K562 (cell line): Measurements from ENCODE around the gene RPLP2. TPM values are rescaled to one million over a fixed set of nuclear protein-coding genes. Genes with fewer than 3 reads are reported as not detected.

Source experiments
- ATAC-seq: fragments of 200-7000 bp; cut with Tn5 transposase; 3 replicates; pipeline ENCODE4 v1.9.1; 2020; ENCODE audit warnings: moderate library complexity
- BruUV-seq: library from RNA; stranded (reverse); fragments of 400-500 nt; replicated peaks from 2 replicates; lab custom pipeline; 2021; lab: Mats Ljungman, UMichigan
- CTCF ChIA-PET: fragments of 300-600 bp; formaldehyde crosslinking; extraction: SDS; loops from one replicate; lab custom pipeline; 2021; ENCODE audit warnings: low intra/inter-chr PET ratio; lab: Yijun Ruan, JAX
- POLR2A ChIA-PET: fragments of 300-600, 350-650 bp; sonication (Branson Sonifier 250); formaldehyde crosslinking; extraction: SDS; loops from one replicate; lab custom pipeline; 2021; ENCODE audit warnings: antibody characterized with exemption, inconsistent platforms; lab: Yijun Ruan, JAX
- DNase-seq, 4 experiments: peaks; one replicate each; pipeline versions ENCODE4 v3.0.0 to v3.0.0-alpha.2; 2011 to 2018; ENCODE audit warnings: low spot score in 3 of 4, mixed read lengths in 3 of 4; ENCODE audit errors: extremely low read depth in 1 of 4
- FAIRE-seq: peaks from 2 replicates; lab custom pipeline; 2011; peaks lifted over from hg19 to GRCh38; lab: Jason Lieb, UNC
- H2AFZ ChIP-seq: 2 replicates; pipeline ENCODE4 v1.6.0; 2011; ENCODE audit warnings: low read depth, low read length, control low read depth, inconsistent platforms
- H3K27ac ChIP-seq: fragments of 200-600 bp; 3 replicates; pipeline ENCODE4 v1.8.0; 2011; ENCODE audit warnings: low read depth, mild to moderate bottlenecking, control low read depth, inconsistent platforms, low read length, moderate library complexity, mixed read lengths; ENCODE audit errors: extremely low read depth
- H3K27me3 ChIP-seq, 2 experiments: fragments of 300-600 bp in 1 of 2; 2 replicates in 1 of 2; 3 replicates in 1 of 2; pipeline versions ENCODE4 v1.6.0 to v1.8.0; 2011; ENCODE audit warnings: inconsistent platforms in 2 of 2, low read length in 2 of 2, mild to moderate bottlenecking in 1 of 2, mixed read lengths in 1 of 2, moderate library complexity in 1 of 2; ENCODE audit not compliant: control insufficient read depth in 2 of 2, insufficient read depth in 2 of 2
- H3K36me3 ChIP-seq: fragments of 300-600 bp; 3 replicates; pipeline ENCODE4 v1.8.0; 2011; ENCODE audit warnings: mild to moderate bottlenecking, low read length, inconsistent platforms; ENCODE audit not compliant: control insufficient read depth, insufficient read depth
- H3K4me1 ChIP-seq, 2 experiments: fragments of 200-600 bp in 1 of 2; replicated peaks in 1 of 2; 2 replicates in 1 of 2; 3 replicates in 1 of 2; pipeline versions ENCODE4 v1.5.1 to v1.8.0; 2011; ENCODE audit warnings: inconsistent platforms in 2 of 2, low read length in 2 of 2, mild to moderate bottlenecking in 1 of 2, mixed read lengths in 1 of 2, moderate library complexity in 1 of 2; ENCODE audit not compliant: control insufficient read depth in 2 of 2, insufficient read depth in 2 of 2
- H3K4me2 ChIP-seq: 2 replicates; pipeline ENCODE4 v1.6.1; 2011; ENCODE audit warnings: low read length, control low read depth, inconsistent platforms, mixed read lengths; ENCODE audit not compliant: insufficient read depth
- H3K4me3 ChIP-seq: fragments of 200-600 bp; sonication (generic), shearing (Covaris generic); 2 replicates; pipeline ENCODE4 v1.5.1; 2016; ENCODE audit warnings: control low read depth, inconsistent platforms
- H3K79me2 ChIP-seq: fragments of 200-600 bp; 3 replicates; pipeline ENCODE4 v1.8.0; 2011; ENCODE audit warnings: low read length, inconsistent platforms; ENCODE audit not compliant: control insufficient read depth, insufficient read depth
- H3K9ac ChIP-seq, 2 experiments: 2 replicates each; pipeline versions ENCODE4 v1.6.0 to v1.6.1; 2011; ENCODE audit warnings: low read depth in 2 of 2, low read length in 2 of 2, control low read depth in 1 of 2, inconsistent platforms in 1 of 2, mild to moderate bottlenecking in 1 of 2, mixed read lengths in 1 of 2; ENCODE audit not compliant: insufficient read depth in 1 of 2
- H3K9me1 ChIP-seq: one replicate; pipeline ENCODE4 v1.6.0; 2011; ENCODE audit warnings: inconsistent platforms, mild to moderate bottlenecking, low read length, moderate library complexity; ENCODE audit not compliant: control insufficient read depth, insufficient read depth
- H3K9me3 ChIP-seq: replicated peaks from 2 replicates; pipeline ENCODE4 v1.5.1; 2011; ENCODE audit warnings: low read depth, low read length, inconsistent platforms; ENCODE audit not compliant: control insufficient read depth, insufficient read depth
- H4K20me1 ChIP-seq: replicated peaks from 2 replicates; pipeline ENCODE4 v1.6.1; 2011; ENCODE audit warnings: low read length, inconsistent platforms, mixed read lengths; ENCODE audit not compliant: control insufficient read depth, insufficient read depth
- BRF1 ChIP-seq: IDR thresholded peaks from 3 replicates; pipeline ENCODE4 v1.6.1; 2011; ENCODE audit warnings: borderline replicate concordance, mild to moderate bottlenecking; ENCODE audit not compliant: insufficient read length; ENCODE audit errors: extremely low read depth
- CTBP1 ChIP-seq: fragments of 450-650 bp; IDR thresholded peaks from 2 replicates; pipeline ENCODE4 v1.6.1; 2016; ENCODE audit warnings: borderline replicate concordance
- DMBX1 ChIP-seq: fragments of 250-450 bp; sonication (Bioruptor Pico); IDR thresholded peaks from 2 replicates; pipeline ENCODE4 v1.8.0; 2022; ENCODE audit warnings: inconsistent platforms, mild to moderate bottlenecking, moderate library complexity, borderline replicate concordance
- RAD21 ChIP-seq, 2 experiments: fragments of 250-450 bp in 1 of 2; fragments of 450-650 bp in 1 of 2; sonication (Bioruptor Pico) in 1 of 2; formaldehyde crosslinking in 1 of 2; IDR thresholded peaks in 1 of 2; conservative IDR thresholded peaks in 1 of 2; 2 replicates each; pipeline versions ENCODE4 v1.4.0 to v1.8.0; 2020 to 2022; ENCODE audit warnings: mild to moderate bottlenecking in 2 of 2, moderate library complexity in 1 of 2
- RBM15 ChIP-seq: fragments of 200-400 bp; formaldehyde crosslinking; IDR thresholded peaks from 2 replicates; pipeline ENCODE4 v1.6.1; 2018; ENCODE audit warnings: mild to moderate bottlenecking, low read length, moderate library complexity; ENCODE audit not compliant: insufficient read depth
- SIRT6 ChIP-seq: IDR thresholded peaks from one replicate; pipeline ENCODE4 v1.6.1; 2012; ENCODE audit warnings: low read depth, mild to moderate bottlenecking, control low read depth, inconsistent platforms, low read length, moderate library complexity
- XRCC4 ChIP-seq: IDR thresholded peaks from one replicate; pipeline ENCODE4 v1.6.1; 2011; ENCODE audit not compliant: insufficient read depth, insufficient read length; ENCODE audit errors: extremely low read depth
- ZBTB1 ChIP-seq: sonication (generic); formaldehyde crosslinking; IDR thresholded peaks from 2 replicates; pipeline ENCODE4 v1.8.1; 2023; ENCODE audit warnings: missing genetic modification reagents, low read depth, mild to moderate bottlenecking, borderline replicate concordance
- ZNF311 ChIP-seq: fragments of 250-450 bp; sonication (Bioruptor Pico); IDR thresholded peaks from 2 replicates; pipeline ENCODE4 v1.4.0; 2020; ENCODE audit warnings: mild to moderate bottlenecking, moderate library complexity
- WGBS: fragments of 100-300 bp; shearing (Covaris generic); methylation state at CpG from one replicate; pipeline ENCODE4 v1.1.6; 2016; ENCODE audit warnings: low coverage, mixed read lengths; ENCODE audit not compliant: insufficient coverage; ENCODE audit errors: missing lambda C conversion rate; 5-methylcytosine and 5-hydroxymethylcytosine counted together
- in situ Hi-C: fragments of 300-500 bp; cut with MboI; formaldehyde crosslinking; loops from 4 replicates; pipeline ENCODE4 v1.15.0; 2018; ENCODE audit warnings: inconsistent platforms, mixed read lengths
- intact Hi-C: fragments of 100-400 bp; cut with micrococcal nuclease; formaldehyde crosslinking; loops from 2 replicates; pipeline ENCODE4 v1.14.2; 2022
- polyA plus RNA-seq, 8 experiments: library from polyadenylated mRNA; depleted of rRNA in 4 of 8; stranded (reverse) in 5 of 8; unstranded in 3 of 8; fragments of >200 nt; fragmentation: Nextera tagmentation in 2 of 8; fragmentation: Illumina TruSeq in 1 of 8; extraction: Ambion mirVana in 2 of 8; extraction: Trizol in 1 of 8; gene quantifications; 2 replicates each; pipeline versions ENCODE4 v1.2.1 to v1.2.3, GENCODE V29; 2011 to 2014; ENCODE audit warnings: inconsistent platforms in 1 of 8, missing spikeins in 1 of 8
- total RNA-seq, 7 experiments: library from RNA; depleted of rRNA in 6 of 7; stranded (reverse); fragments of >200 nt in 6 of 7; fragmentation: Illumina TruSeq in 2 of 7; extraction: Trizol in 2 of 7; gene quantifications; 2 replicates each; pipeline versions ENCODE4 v1.2.1 to v1.2.3, GENCODE V29; 2011 to 2021; ENCODE audit warnings: low replicate concordance in 1 of 7
- TF ChIP-seq, protein P1 (sequence below), 3 experiments: IDR thresholded peaks in 2 of 3; conservative IDR thresholded peaks in 1 of 3; 2 replicates each; pipeline ENCODE4 v1.5.1; 2011 to 2012; ENCODE audit warnings: low read length in 3 of 3, mild to moderate bottlenecking in 3 of 3, control low read depth in 2 of 3, improper control_type of control experiment in 1 of 3, inconsistent platforms in 1 of 3, low read depth in 1 of 3, mixed read lengths in 1 of 3, moderate library complexity in 1 of 3; ENCODE audit not compliant: insufficient read depth in 2 of 3
- TF ChIP-seq, protein P2 (sequence below): fragments of 450-650 bp; IDR thresholded peaks from 2 replicates; pipeline ENCODE4 v1.6.1; 2018; ENCODE audit warnings: mild to moderate bottlenecking, low read depth; ENCODE audit not compliant: partially characterized antibody
- TF ChIP-seq, protein P3 (sequence below): sonication (generic); formaldehyde crosslinking; IDR thresholded peaks from 2 replicates; pipeline ENCODE4 v1.8.0; 2022; ENCODE audit warnings: missing genetic modification reagents, mild to moderate bottlenecking, moderate library complexity, borderline replicate concordance

The RPLP2 gene
- total and polyA plus RNA-seq, 9 of the 15 experiments (the other 6 are each of a cell fraction or from before 2014, with no cell fraction given) = 528 to 3,807 (median 1,633) TPM

DNA sequence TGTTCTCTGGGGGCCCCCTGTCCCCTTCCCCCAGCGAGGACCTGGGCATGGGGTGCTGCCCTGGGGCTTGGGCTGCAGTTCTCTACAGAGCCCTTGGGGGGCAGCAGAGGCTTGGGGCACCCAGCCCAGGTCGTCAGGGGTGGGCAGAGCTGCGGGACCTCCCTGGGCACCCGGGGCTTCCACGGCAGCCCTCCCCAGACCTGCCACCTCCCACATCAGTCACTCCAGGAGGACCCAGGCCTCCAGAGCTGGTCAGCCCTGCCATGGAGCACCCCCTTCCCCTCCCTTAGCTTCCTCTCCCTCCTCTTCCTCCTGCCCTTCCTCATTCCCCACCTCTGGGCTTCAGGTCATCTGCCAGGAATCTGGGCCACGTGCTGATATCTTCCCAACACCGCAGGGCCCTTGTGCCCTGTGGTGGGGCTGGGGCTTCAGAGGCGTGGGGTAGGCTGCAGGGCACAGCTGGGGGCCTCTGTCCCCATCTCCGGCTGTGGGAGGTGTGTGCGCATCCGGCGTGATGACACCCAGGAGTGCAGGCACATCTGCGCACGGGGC, 38.7 kb downstream of the RPLP2 start:
- 53% methylated on average over 13 of the region's 14 CpGs for WGBS
- Histone ChIP-seq H3K4me1 (peaks cover 15 to 84% of the 10 kb centered on the region in 2 experiments), H3K9me3 (no peaks in the 10 kb centered on the region), H2AFZ (no peak overlapping the region), H4K20me1 (no peaks in the 10 kb centered on the region; the same call in 1 of the 2 replicates), H3K4me2 (no peak overlapping the region), H3K9me1 (no peaks in the 10 kb centered on the region), H3K9ac (no peak overlapping the region), H3K27ac (no peak overlapping the region), H3K27me3 (no peaks in the 10 kb centered on the region), H3K79me2 (peaks cover 5% of the 10 kb centered on the region), H3K36me3 (no peaks in the 10 kb centered on the region), H3K4me3 (no peak overlapping the region)
- CTCF ChIA-PET = interaction anchor here (1.1 kb wide), 1 partner anchor 202 kb away, joined by 4 read pairs; no protein-coding TSS in a partner anchor
- intact Hi-C loops (loop anchor here (5.0 to 10.0 kb wide), 2 partner anchors 66 to 204 kb away; partner anchors contain the start of gene CHID1), in situ Hi-C loops (no loop called here)
- POLR2A ChIA-PET = interaction anchor here (0.6 kb wide), 1 partner anchor 686 kb away, joined by 3 read pairs; no protein-coding TSS in a partner anchor
- no TSS peak for BruUV-seq
- peak; percentile 50 to 71 (median 63) for DNase-seq
- no peak for FAIRE-seq
- peak; percentile 56 for ATAC-seq
- peak; percentile 32 to 70; a peak in 3 of 4 replicates for TF ChIP-seq RAD21 (CRISPR knock-in tag; conservative IDR thresholded peaks at IDR 0.05 in 1 of 2, IDR thresholded peaks at IDR 0.05 in 1 of 2)
- TF ChIP-seq XRCC4 = no peak
- TF ChIP-seq, protein P1, sequence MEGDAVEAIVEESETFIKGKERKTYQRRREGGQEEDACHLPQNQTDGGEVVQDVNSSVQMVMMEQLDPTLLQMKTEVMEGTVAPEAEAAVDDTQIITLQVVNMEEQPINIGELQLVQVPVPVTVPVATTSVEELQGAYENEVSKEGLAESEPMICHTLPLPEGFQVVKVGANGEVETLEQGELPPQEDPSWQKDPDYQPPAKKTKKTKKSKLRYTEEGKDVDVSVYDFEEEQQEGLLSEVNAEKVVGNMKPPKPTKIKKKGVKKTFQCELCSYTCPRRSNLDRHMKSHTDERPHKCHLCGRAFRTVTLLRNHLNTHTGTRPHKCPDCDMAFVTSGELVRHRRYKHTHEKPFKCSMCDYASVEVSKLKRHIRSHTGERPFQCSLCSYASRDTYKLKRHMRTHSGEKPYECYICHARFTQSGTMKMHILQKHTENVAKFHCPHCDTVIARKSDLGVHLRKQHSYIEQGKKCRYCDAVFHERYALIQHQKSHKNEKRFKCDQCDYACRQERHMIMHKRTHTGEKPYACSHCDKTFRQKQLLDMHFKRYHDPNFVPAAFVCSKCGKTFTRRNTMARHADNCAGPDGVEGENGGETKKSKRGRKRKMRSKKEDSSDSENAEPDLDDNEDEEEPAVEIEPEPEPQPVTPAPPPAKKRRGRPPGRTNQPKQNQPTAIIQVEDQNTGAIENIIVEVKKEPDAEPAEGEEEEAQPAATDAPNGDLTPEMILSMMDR (IDR thresholded peaks at IDR 0.05 in 2 of 3, conservative IDR thresholded peaks at IDR 0.05 in 1 of 3; ENCODE audit: insufficient read depth in 2 of 3, low read depth in 1 of 3, low read length in 3 of 3) = peak; percentile 80 to 81 (median 80)
- no peak for TF ChIP-seq BRF1
- TF ChIP-seq DMBX1 = no peak
- TF ChIP-seq, protein P2, sequence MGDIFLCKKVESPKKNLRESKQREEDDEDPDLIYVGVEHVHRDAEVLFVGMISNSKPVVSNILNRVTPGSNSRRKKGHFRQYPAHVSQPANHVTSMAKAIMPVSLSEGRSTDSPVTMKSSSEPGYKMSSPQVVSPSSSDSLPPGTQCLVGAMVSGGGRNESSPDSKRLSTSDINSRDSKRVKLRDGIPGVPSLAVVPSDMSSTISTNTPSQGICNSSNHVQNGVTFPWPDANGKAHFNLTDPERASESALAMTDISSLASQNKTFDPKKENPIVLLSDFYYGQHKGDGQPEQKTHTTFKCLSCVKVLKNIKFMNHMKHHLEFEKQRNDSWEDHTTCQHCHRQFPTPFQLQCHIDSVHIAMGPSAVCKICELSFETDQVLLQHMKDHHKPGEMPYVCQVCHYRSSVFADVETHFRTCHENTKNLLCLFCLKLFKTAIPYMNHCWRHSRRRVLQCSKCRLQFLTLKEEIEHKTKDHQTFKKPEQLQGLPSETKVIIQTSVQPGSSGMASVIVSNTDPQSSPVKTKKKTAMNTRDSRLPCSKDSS = no peak
- no peak for TF ChIP-seq CTBP1
- TF ChIP-seq ZBTB1 (CRISPR knock-in tag) = no peak
- TF ChIP-seq, protein P3, sequence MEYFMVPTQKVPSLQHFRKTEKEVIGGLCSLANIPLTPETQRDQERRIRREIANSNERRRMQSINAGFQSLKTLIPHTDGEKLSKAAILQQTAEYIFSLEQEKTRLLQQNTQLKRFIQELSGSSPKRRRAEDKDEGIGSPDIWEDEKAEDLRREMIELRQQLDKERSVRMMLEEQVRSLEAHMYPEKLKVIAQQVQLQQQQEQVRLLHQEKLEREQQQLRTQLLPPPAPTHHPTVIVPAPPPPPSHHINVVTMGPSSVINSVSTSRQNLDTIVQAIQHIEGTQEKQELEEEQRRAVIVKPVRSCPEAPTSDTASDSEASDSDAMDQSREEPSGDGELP (CRISPR knock-in tag) = peak; percentile 28; the same call in 1 of the 2 replicates
- TF ChIP-seq ZNF311 (CRISPR knock-in tag) = no peak
- no peak for TF ChIP-seq RBM15
- no peak for TF ChIP-seq SIRT6
